KOPT-K1 (cell line): ENCODE data around the gene ZMYM2.
A peak's percentile ranks its signal among the peaks of the same experiment; 100 is the strongest.

Experiments used
- H3K27ac ChIP-seq: fragments of 200-600 bp; sonication (generic); 2 replicates; pipeline ENCODE4 v1.5.1; 2016; ENCODE audit warnings: antibody characterized with exemption, mild to moderate bottlenecking, low read depth, low read length; ENCODE audit not compliant: poor library complexity, severe bottlenecking
- H3K36me3 ChIP-seq: fragments of 200-600 bp; sonication (generic); 2 replicates; pipeline ENCODE4 v1.5.1; 2017; ENCODE audit warnings: antibody characterized with exemption, mild to moderate bottlenecking, low read length, moderate library complexity; ENCODE audit not compliant: insufficient read depth
- H3K9me3 ChIP-seq: fragments of 200-600 bp; sonication (generic); 2 replicates; pipeline ENCODE4 v1.5.1; 2017; ENCODE audit warnings: antibody characterized with exemption, low read length, mild to moderate bottlenecking; ENCODE audit not compliant: insufficient read depth, poor library complexity, severe bottlenecking

ZMYM2 gene

GRCh38 chr13:19958155-19959111 is at the start of gene ZMYM2:
ZMYM2 (plus strand) TSS chr13:19958727; CDS start chr13:19993073, 34,346 bp downstream.
- Histone ChIP-seq H3K27ac (peak within 1 kb of the TSS; percentile 99), H3K36me3 (peaks cover 29% of the 10 kb centered on the region)

GRCh38 chr13:19910336-19911072 is 48.0 kb upstream of the ZMYM2 start:
- Histone ChIP-seq H3K27ac (no peak overlapping the region), H3K36me3 (no peaks in the 10 kb centered on the region), H3K9me3 (no peaks in the 10 kb centered on the region)

More at GRCh38 chr13:19958155-19959111, at the start of gene ZMYM2:
- no peaks in the 10 kb centered on the region for H3K9me3 ChIP-seq

GRCh38 chr13:19927117-19927748 is 31.3 kb upstream of the ZMYM2 start:
- Histone ChIP-seq H3K9me3 (no peaks in the 10 kb centered on the region), H3K27ac (no peak overlapping the region), H3K36me3 (no peaks in the 10 kb centered on the region)

GRCh38 chr13:19940106-19940505 is 18.4 kb upstream of the ZMYM2 start:
- Histone ChIP-seq H3K9me3 (no peaks in the 10 kb centered on the region), H3K27ac (no peak overlapping the region), H3K36me3 (no peaks in the 10 kb centered on the region)

GRCh38 chr13:19950374-19950773 is 8.2 kb upstream of the ZMYM2 start:
- H3K27ac ChIP-seq = no peak overlapping the region
- no peaks in the 10 kb centered on the region for H3K36me3 ChIP-seq
- no peaks in the 10 kb centered on the region for H3K9me3 ChIP-seq

- no peak overlapping the region for H3K27ac ChIP-seq
- no peaks in the 10 kb centered on the region for H3K9me3 ChIP-seq
- H3K36me3 ChIP-seq = no peaks in the 10 kb centered on the region
Observed at GRCh38 chr13:19952850-19953249, 5.7 kb upstream of the ZMYM2 start.

GRCh38 chr13:19955873-19956559 is 2.5 kb upstream of the ZMYM2 start:
- Histone ChIP-seq H3K27ac (no peak overlapping the region), H3K9me3 (no peaks in the 10 kb centered on the region), H3K36me3 (peaks cover 7% of the 10 kb centered on the region)

- no peaks in the 10 kb centered on the region for H3K9me3 ChIP-seq
- H3K27ac ChIP-seq = peak overlapping the region; percentile 99
Observed at GRCh38 chr13:19957320-19958154, 990 bp upstream of the ZMYM2 start.

GRCh38 chr13:19959141-19959830 is 759 bp downstream of the ZMYM2 start:
- H3K36me3 ChIP-seq = peaks cover 38% of the 10 kb centered on the region
- peak overlapping the region; percentile 99 for H3K27ac ChIP-seq
- H3K9me3 ChIP-seq = no peaks in the 10 kb centered on the region

More at GRCh38 chr13:19957320-19958154, 990 bp upstream of the ZMYM2 start:
- peaks cover 20% of the 10 kb centered on the region for H3K36me3 ChIP-seq

GRCh38 chr13:19959831-19960652 is 1.5 kb downstream of the ZMYM2 start:
- peaks cover 45% of the 10 kb centered on the region for H3K36me3 ChIP-seq
- peak overlapping the region; percentile 99 for H3K27ac ChIP-seq
- no peaks in the 10 kb centered on the region for H3K9me3 ChIP-seq

- Histone ChIP-seq H3K27ac (peak overlapping the region; percentile 30), H3K36me3 (peaks cover 51% of the 10 kb centered on the region), H3K9me3 (no peaks in the 10 kb centered on the region)
Observed at GRCh38 chr13:19960653-19960976, 2.1 kb downstream of the ZMYM2 start.

GRCh38 chr13:19961489-19961888 is 3.0 kb downstream of the ZMYM2 start:
- H3K9me3 ChIP-seq = no peaks in the 10 kb centered on the region
- H3K27ac ChIP-seq = no peak overlapping the region
- peaks cover 60% of the 10 kb centered on the region for H3K36me3 ChIP-seq

GRCh38 chr13:19961924-19962323 is 3.4 kb downstream of the ZMYM2 start:
- Histone ChIP-seq H3K36me3 (peaks cover 64% of the 10 kb centered on the region), H3K27ac (no peak overlapping the region)

More at GRCh38 chr13:19961924-19962323, 3.4 kb downstream of the ZMYM2 start:
- no peaks in the 10 kb centered on the region for H3K9me3 ChIP-seq
